Measurements from ENCODE around the gene ARL2BP.
A peak's percentile ranks its signal among the peaks of the same experiment; 100 is the strongest.
"Not testable (repeated sequence)": the region's sequence is repeated elsewhere in the genome, so short reads cannot be mapped to it uniquely, and the experiment has no call there.

Gene ARL2BP

GRCh38 chr16:57244767-57245471, at the start of gene ARL2BP:
Gene ARL2BP, plus strand, starts transcription at chr16:57245259. Its CDS starts 109 bp downstream, at chr16:57245368.
- peaks cover 14 to 32% (median 19%) of the 10 kb centered on the region in 5 donors for H3K36me3 ChIP-seq (ENCODE audit: control insufficient read depth in 5 of 5, insufficient read depth in 5 of 5, low read length in 5 of 5)
- H3K27ac ChIP-seq (ENCODE audit: low read depth, low read length), result peak within 1 kb of the TSS; percentile 86
- no peaks in the 10 kb centered on the region for H3K9me3 ChIP-seq (ENCODE audit: control insufficient read depth in 5 of 5, low read length in 5 of 5)
- no peaks in the 10 kb centered on the region for H3K27me3 ChIP-seq (ENCODE audit: control insufficient read depth in 5 of 5, insufficient read depth in 4 of 5, low read length in 5 of 5)
- H3K9ac ChIP-seq (ENCODE audit: low read length in 5 of 5), result peak within 1 kb of the TSS in 4 of 5 donors; percentile 79 to 94 (median 84)
- peak within 1 kb of the TSS; percentile 69 to 77 (median 71) for H3K4me3 ChIP-seq (ENCODE audit: low read depth in 1 of 5, low read length in 5 of 5)
- peaks cover 3 to 22% (median 16%) of the 10 kb centered on the region in 5 donors for H3K4me1 ChIP-seq (ENCODE audit: control insufficient read depth in 5 of 5, insufficient read depth in 5 of 5, low read length in 5 of 5)

DNA sequence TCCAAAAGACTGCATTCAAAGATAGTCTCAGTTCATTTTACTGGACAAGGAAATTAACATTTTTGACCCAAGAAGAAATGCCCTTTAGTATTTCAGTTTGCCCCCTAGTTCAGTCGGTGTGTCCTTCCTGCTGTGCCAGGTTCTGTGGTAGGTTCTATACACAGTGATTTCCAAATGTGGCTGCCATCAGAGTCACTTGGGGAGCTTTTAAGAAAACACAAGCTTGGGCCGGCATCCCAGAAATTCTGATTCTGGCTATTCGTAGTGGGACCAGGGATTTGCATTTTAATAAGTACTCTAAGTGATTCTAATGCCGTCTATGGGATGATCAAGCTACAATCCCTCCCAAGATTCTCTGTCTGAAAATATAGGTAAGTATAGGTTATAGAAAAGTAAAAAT, 48.8 kb upstream of the ARL2BP start:
- H3K27ac ChIP-seq (ENCODE audit: low read depth, low read length), result no peak overlapping the region
- H3K9ac ChIP-seq (ENCODE audit: low read length in 5 of 5), result no peak overlapping the region
- no peak overlapping the region for H3K4me3 ChIP-seq (ENCODE audit: low read depth in 1 of 5, low read length in 5 of 5)
- no peaks in the 10 kb centered on the region for H3K36me3 ChIP-seq (ENCODE audit: control insufficient read depth in 5 of 5, insufficient read depth in 5 of 5, low read length in 5 of 5)
- H3K27me3 ChIP-seq (ENCODE audit: control insufficient read depth in 5 of 5, insufficient read depth in 4 of 5, low read length in 5 of 5), result no peaks in the 10 kb centered on the region
- H3K4me1 ChIP-seq (ENCODE audit: control insufficient read depth in 5 of 5, insufficient read depth in 5 of 5, low read length in 5 of 5), result peaks cover 0 to 7% (median 1%) of the 10 kb centered on the region in 5 donors
- H3K9me3 ChIP-seq (ENCODE audit: control insufficient read depth in 5 of 5, low read length in 5 of 5), result no peaks in the 10 kb centered on the region

GRCh38 chr16:57196753-57197152, 48.3 kb upstream of the ARL2BP start:
- H3K9ac ChIP-seq (ENCODE audit: low read length in 5 of 5), result no peak overlapping the region
- H3K36me3 ChIP-seq (ENCODE audit: control insufficient read depth in 5 of 5, insufficient read depth in 5 of 5, low read length in 5 of 5), result no peaks in the 10 kb centered on the region
- no peaks in the 10 kb centered on the region for H3K27me3 ChIP-seq (ENCODE audit: control insufficient read depth in 5 of 5, insufficient read depth in 4 of 5, low read length in 5 of 5)
- peaks cover 0 to 7% (median 0%) of the 10 kb centered on the region in 5 donors for H3K4me1 ChIP-seq (ENCODE audit: control insufficient read depth in 5 of 5, insufficient read depth in 5 of 5, low read length in 5 of 5)
- H3K9me3 ChIP-seq (ENCODE audit: control insufficient read depth in 5 of 5, low read length in 5 of 5), result no peaks in the 10 kb centered on the region
- H3K27ac ChIP-seq (ENCODE audit: low read depth, low read length), result no peak overlapping the region
- no peak overlapping the region for H3K4me3 ChIP-seq (ENCODE audit: low read depth in 1 of 5, low read length in 5 of 5)

DNA sequence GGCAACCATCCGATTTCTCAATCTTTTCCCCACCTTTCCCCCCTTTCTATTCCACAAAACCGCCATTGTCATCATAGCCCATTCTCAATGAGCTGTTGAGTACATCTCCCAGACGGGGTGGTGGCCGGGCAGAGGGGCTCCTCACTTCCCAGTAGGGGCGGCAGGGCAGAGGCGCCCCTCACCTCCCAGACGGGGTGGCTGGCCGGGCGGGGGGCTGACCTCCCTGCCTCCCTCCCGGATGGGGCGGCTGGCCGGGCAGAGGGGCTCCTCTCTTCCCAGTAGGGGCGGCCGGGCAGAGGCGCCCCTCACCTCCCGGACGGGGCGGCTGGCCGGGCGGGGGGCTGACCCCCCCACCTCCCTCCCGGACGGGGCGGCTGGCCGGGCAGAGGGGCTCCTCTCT, 44.7 kb upstream of the ARL2BP start:
- not testable (repeated sequence) for H3K27ac ChIP-seq (ENCODE audit: low read depth, low read length); H3K27me3 ChIP-seq (ENCODE audit: control insufficient read depth in 5 of 5, insufficient read depth in 4 of 5, low read length in 5 of 5); H3K4me1 ChIP-seq (ENCODE audit: control insufficient read depth in 5 of 5, insufficient read depth in 5 of 5, low read length in 5 of 5); H3K4me3 ChIP-seq (ENCODE audit: low read depth in 1 of 5, low read length in 5 of 5); H3K9me3 ChIP-seq (ENCODE audit: control insufficient read depth in 5 of 5, low read length in 5 of 5); H3K9ac ChIP-seq (ENCODE audit: low read length in 5 of 5)
- peaks cover 5 to 10% (median 9%) of the 10 kb centered on the region in 5 donors for H3K36me3 ChIP-seq (ENCODE audit: control insufficient read depth in 5 of 5, insufficient read depth in 5 of 5, low read length in 5 of 5)

DNA sequence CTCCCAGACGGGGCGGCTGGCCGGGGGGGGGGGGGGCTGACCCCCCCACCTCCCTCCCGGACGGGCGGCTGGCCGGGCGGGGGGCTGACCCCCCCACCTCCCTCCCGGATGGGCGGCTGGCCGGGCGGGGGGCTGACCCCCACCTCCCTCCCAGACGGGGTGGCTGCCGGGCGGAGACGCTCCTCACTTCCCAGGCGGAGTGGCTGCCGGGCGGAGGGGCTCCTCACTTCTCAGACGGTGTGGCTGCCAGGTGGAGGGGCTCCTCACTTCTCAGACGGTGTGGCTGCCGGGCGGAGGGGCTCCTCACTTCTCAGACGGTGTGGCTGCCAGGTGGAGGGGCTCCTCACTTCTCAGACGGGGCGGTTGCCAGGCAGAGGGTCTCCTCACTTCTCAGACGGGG, 44.1 kb upstream of the ARL2BP start:
- H3K9ac ChIP-seq (ENCODE audit: low read length in 5 of 5); H3K4me3 ChIP-seq (ENCODE audit: low read depth in 1 of 5, low read length in 5 of 5); H3K27ac ChIP-seq (ENCODE audit: low read depth, low read length); H3K4me1 ChIP-seq (ENCODE audit: control insufficient read depth in 5 of 5, insufficient read depth in 5 of 5, low read length in 5 of 5); H3K9me3 ChIP-seq (ENCODE audit: control insufficient read depth in 5 of 5, low read length in 5 of 5); H3K27me3 ChIP-seq (ENCODE audit: control insufficient read depth in 5 of 5, insufficient read depth in 4 of 5, low read length in 5 of 5): not testable (repeated sequence)
- H3K36me3 ChIP-seq (ENCODE audit: control insufficient read depth in 5 of 5, insufficient read depth in 5 of 5, low read length in 5 of 5), result peaks cover 9 to 16% (median 15%) of the 10 kb centered on the region in 5 donors

GRCh38 chr16:57202095-57202886, 42.8 kb upstream of the ARL2BP start:
- H3K27ac ChIP-seq (ENCODE audit: low read depth, low read length), result no peak overlapping the region
- no peak overlapping the region for H3K9ac ChIP-seq (ENCODE audit: low read length in 5 of 5)
- peaks cover 11 to 27% (median 20%) of the 10 kb centered on the region in 5 donors for H3K36me3 ChIP-seq (ENCODE audit: control insufficient read depth in 5 of 5, insufficient read depth in 5 of 5, low read length in 5 of 5)
- no peaks in the 10 kb centered on the region for H3K27me3 ChIP-seq (ENCODE audit: control insufficient read depth in 5 of 5, insufficient read depth in 4 of 5, low read length in 5 of 5)
- H3K4me1 ChIP-seq (ENCODE audit: control insufficient read depth in 5 of 5, insufficient read depth in 5 of 5, low read length in 5 of 5), result no peaks in the 10 kb centered on the region
- H3K4me3 ChIP-seq (ENCODE audit: low read depth in 1 of 5, low read length in 5 of 5), result no peak overlapping the region
- H3K9me3 ChIP-seq (ENCODE audit: control insufficient read depth in 5 of 5, low read length in 5 of 5), result no peaks in the 10 kb centered on the region

DNA sequence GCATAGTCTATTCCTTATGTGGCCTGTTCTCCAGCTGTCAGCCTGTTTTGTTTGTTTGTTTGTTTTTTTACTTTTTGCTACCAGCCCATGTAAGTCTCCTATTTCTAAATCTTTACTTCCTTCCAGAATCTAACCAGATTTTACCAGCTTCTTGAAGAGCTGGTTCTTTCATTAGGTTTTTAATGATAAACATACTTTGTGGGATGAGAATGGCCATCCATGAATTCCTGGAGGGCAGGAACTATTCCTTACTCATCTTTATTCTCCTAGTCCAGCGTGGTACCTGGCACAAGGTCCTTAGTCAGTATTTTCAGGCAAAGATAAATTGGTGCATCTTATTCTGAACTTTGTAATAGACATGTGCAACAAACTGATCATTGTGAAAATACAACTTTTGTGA, 41.6 kb upstream of the ARL2BP start:
- Histone ChIP-seq H3K36me3 (ENCODE audit: control insufficient read depth in 5 of 5, insufficient read depth in 5 of 5, low read length in 5 of 5) (peaks cover 18 to 33% (median 27%) of the 10 kb centered on the region in 5 donors), H3K27ac (ENCODE audit: low read depth, low read length) (no peak overlapping the region), H3K4me1 (ENCODE audit: control insufficient read depth in 5 of 5, insufficient read depth in 5 of 5, low read length in 5 of 5) (no peaks in the 10 kb centered on the region), H3K9me3 (ENCODE audit: control insufficient read depth in 5 of 5, low read length in 5 of 5) (no peaks in the 10 kb centered on the region), H3K4me3 (ENCODE audit: low read depth in 1 of 5, low read length in 5 of 5) (no peak overlapping the region), H3K27me3 (ENCODE audit: control insufficient read depth in 5 of 5, insufficient read depth in 4 of 5, low read length in 5 of 5) (no peaks in the 10 kb centered on the region), H3K9ac (ENCODE audit: low read length in 5 of 5) (no peak overlapping the region)

GRCh38 chr16:57204675-57205074, 40.4 kb upstream of the ARL2BP start:
- no peak overlapping the region for H3K4me3 ChIP-seq (ENCODE audit: low read depth in 1 of 5, low read length in 5 of 5)
- no peak overlapping the region for H3K27ac ChIP-seq (ENCODE audit: low read depth, low read length)
- H3K9me3 ChIP-seq (ENCODE audit: control insufficient read depth in 5 of 5, low read length in 5 of 5), result no peaks in the 10 kb centered on the region
- peaks cover 23 to 41% (median 36%) of the 10 kb centered on the region in 5 donors for H3K36me3 ChIP-seq (ENCODE audit: control insufficient read depth in 5 of 5, insufficient read depth in 5 of 5, low read length in 5 of 5)
- H3K9ac ChIP-seq (ENCODE audit: low read length in 5 of 5), result no peak overlapping the region
- H3K27me3 ChIP-seq (ENCODE audit: control insufficient read depth in 5 of 5, insufficient read depth in 4 of 5, low read length in 5 of 5), result no peaks in the 10 kb centered on the region
- H3K4me1 ChIP-seq (ENCODE audit: control insufficient read depth in 5 of 5, insufficient read depth in 5 of 5, low read length in 5 of 5), result no peaks in the 10 kb centered on the region

DNA sequence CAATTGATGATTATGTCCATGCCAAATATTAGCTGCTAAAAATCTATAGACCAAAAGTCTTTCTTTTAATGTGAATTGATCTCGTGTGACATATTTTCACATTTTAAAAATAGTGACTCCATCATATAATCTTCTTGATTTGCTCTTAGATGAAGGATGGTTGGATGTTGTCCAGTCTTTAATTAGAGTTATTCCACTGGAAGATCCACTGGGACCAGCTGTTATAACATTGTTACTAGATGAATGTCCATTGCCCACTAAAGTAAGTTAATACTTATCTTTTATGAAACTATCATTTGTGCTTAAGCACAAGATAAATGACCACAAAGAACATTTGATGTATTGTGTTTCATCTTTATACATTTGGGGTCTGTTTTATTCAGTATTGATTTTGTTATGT, 36.1 kb upstream of the ARL2BP start:
- no peaks in the 10 kb centered on the region for H3K27me3 ChIP-seq (ENCODE audit: control insufficient read depth in 5 of 5, insufficient read depth in 4 of 5, low read length in 5 of 5)
- no peak overlapping the region for H3K4me3 ChIP-seq (ENCODE audit: low read depth in 1 of 5, low read length in 5 of 5)
- H3K36me3 ChIP-seq (ENCODE audit: control insufficient read depth in 5 of 5, insufficient read depth in 5 of 5, low read length in 5 of 5), result peaks cover 35 to 73% (median 59%) of the 10 kb centered on the region in 5 donors
- H3K27ac ChIP-seq (ENCODE audit: low read depth, low read length), result no peak overlapping the region
- H3K9ac ChIP-seq (ENCODE audit: low read length in 5 of 5), result no peak overlapping the region
- no peaks in the 10 kb centered on the region for H3K9me3 ChIP-seq (ENCODE audit: control insufficient read depth in 5 of 5, low read length in 5 of 5)
- H3K4me1 ChIP-seq (ENCODE audit: control insufficient read depth in 5 of 5, insufficient read depth in 5 of 5, low read length in 5 of 5), result no peaks in the 10 kb centered on the region

DNA sequence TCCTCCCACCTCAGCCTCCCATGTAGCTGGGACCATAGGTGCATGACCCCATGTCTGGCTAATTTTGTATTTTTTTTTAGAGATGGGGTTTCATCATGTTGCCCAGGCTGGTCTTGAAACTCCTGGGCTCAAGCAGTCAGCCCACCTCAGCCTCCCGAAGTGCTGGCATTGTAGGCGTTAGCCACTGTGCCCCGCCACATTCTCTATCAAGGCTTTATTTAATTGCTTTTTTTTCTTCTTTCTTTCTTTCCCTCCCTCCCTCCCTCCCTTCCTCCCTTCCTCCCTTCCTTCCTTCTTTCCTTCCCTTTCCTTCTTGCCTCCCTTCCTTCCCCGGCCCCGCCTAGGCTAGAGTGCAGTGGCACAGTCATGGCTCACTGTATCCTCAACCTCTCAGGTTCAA, 35.3 kb upstream of the ARL2BP start:
- no peak overlapping the region for H3K27ac ChIP-seq (ENCODE audit: low read depth, low read length)
- H3K4me1 ChIP-seq (ENCODE audit: control insufficient read depth in 5 of 5, insufficient read depth in 5 of 5, low read length in 5 of 5), result no peaks in the 10 kb centered on the region
- H3K9me3 ChIP-seq (ENCODE audit: control insufficient read depth in 5 of 5, low read length in 5 of 5), result no peaks in the 10 kb centered on the region
- no peak overlapping the region for H3K9ac ChIP-seq (ENCODE audit: low read length in 5 of 5)
- H3K4me3 ChIP-seq (ENCODE audit: low read depth in 1 of 5, low read length in 5 of 5), result no peak overlapping the region
- H3K27me3 ChIP-seq (ENCODE audit: control insufficient read depth in 5 of 5, insufficient read depth in 4 of 5, low read length in 5 of 5), result no peaks in the 10 kb centered on the region
- peaks cover 41 to 77% (median 62%) of the 10 kb centered on the region in 5 donors for H3K36me3 ChIP-seq (ENCODE audit: control insufficient read depth in 5 of 5, insufficient read depth in 5 of 5, low read length in 5 of 5)
